GM12878 (cell line): ENCODE results near the gene COL19A1. TPM values are rescaled to one million over a fixed set of nuclear protein-coding genes. Genes with fewer than 3 reads are reported as not detected.

ENCODE experiments used
- ATAC-seq: fragments of 200-7000 bp; cut with Tn5 transposase; 3 replicates; pipeline ENCODE4 v1.9.1; 2020; ENCODE audit warnings: mild to moderate bottlenecking, moderate library complexity
- BruUV-seq: library from RNA; stranded (reverse); fragments of 400-500 nt; replicated peaks from 2 replicates; lab custom pipeline; 2021; lab: Mats Ljungman, UMichigan
- CTCF ChIA-PET: fragments of 300-600 bp; sonication (Branson Sonifier 250); formaldehyde crosslinking; extraction: SDS; loops from one replicate; lab custom pipeline; 2021; ENCODE audit warnings: inconsistent platforms; lab: Yijun Ruan, JAX
- POLR2A ChIA-PET: fragments of 350-600 bp; formaldehyde crosslinking; extraction: SDS; loops from one replicate; lab custom pipeline; 2021; ENCODE audit warnings: inconsistent platforms; lab: Charles Lee
- RAD21 ChIA-PET: fragments of 300-600 bp; sonication (Branson Sonifier 250); formaldehyde crosslinking; loops from one replicate; lab custom pipeline; 2023; ENCODE audit warnings: antibody characterized with exemption; ENCODE audit not compliant: unreplicated experiment; lab: Charles Lee
- SMC1A ChIA-PET: fragments of 300-600 bp; sonication (Branson Sonifier 250); formaldehyde crosslinking; loops from one replicate; lab custom pipeline; 2023; ENCODE audit not compliant: unreplicated experiment, uncharacterized antibody; lab: Charles Lee
- DNase-seq: peaks from one replicate; pipeline ENCODE4 v3.0.0-alpha.2; 2011; ENCODE audit warnings: low read depth, low spot score
- FAIRE-seq: peaks from 3 replicates; lab custom pipeline; 2011; peaks lifted over from hg19 to GRCh38; lab: Jason Lieb, UNC
- H2AFZ ChIP-seq: 2 replicates; pipeline ENCODE4 v1.6.0; 2011; ENCODE audit warnings: low read depth, low read length, control low read depth; ENCODE audit not compliant: control insufficient read depth
- H3K27ac ChIP-seq: 2 replicates; pipeline ENCODE4 v1.5.1; 2011; ENCODE audit warnings: control low read depth; ENCODE audit not compliant: control insufficient read depth, insufficient read depth
- H3K27me3 ChIP-seq, 2 experiments: replicated peaks in 1 of 2; 2 replicates each; pipeline versions ENCODE4 v1.6.0 to v1.6.1; 2011; ENCODE audit warnings: low read length in 1 of 2; ENCODE audit not compliant: control insufficient read depth in 2 of 2, insufficient read depth in 2 of 2
- H3K36me3 ChIP-seq, 2 experiments: 2 replicates each; pipeline ENCODE4 v1.5.1; 2011; ENCODE audit warnings: low read length in 1 of 2; ENCODE audit not compliant: control insufficient read depth in 2 of 2, insufficient read depth in 2 of 2
- H3K4me1 ChIP-seq: 2 replicates; pipeline ENCODE4 v1.6.1; 2011; ENCODE audit warnings: mild to moderate bottlenecking, low read length, moderate library complexity, mixed read lengths; ENCODE audit not compliant: control insufficient read depth, insufficient read depth
- H3K4me2 ChIP-seq: 2 replicates; pipeline ENCODE4 v1.6.0; 2011; ENCODE audit warnings: control low read depth; ENCODE audit not compliant: control insufficient read depth, insufficient read depth
- H3K4me3 ChIP-seq: fragments of 200-600 bp; sonication (generic); 2 replicates; pipeline ENCODE4 v1.5.1; 2016
- H3K79me2 ChIP-seq: 2 replicates; pipeline ENCODE4 v1.6.0; 2011; ENCODE audit warnings: low read length; ENCODE audit not compliant: control insufficient read depth, insufficient read depth
- H3K9ac ChIP-seq: 2 replicates; pipeline ENCODE4 v1.8.0; 2011; ENCODE audit warnings: low read length, control low read depth, mixed read lengths; ENCODE audit not compliant: control insufficient read depth, insufficient read depth
- H3K9me3 ChIP-seq: replicated peaks from 3 replicates; pipeline ENCODE4 v1.5.1; 2011; ENCODE audit warnings: mild to moderate bottlenecking, low read length; ENCODE audit not compliant: control insufficient read depth, insufficient read depth
- H4K20me1 ChIP-seq: 2 replicates; pipeline ENCODE4 v1.6.0; 2011; ENCODE audit not compliant: control insufficient read depth, insufficient read depth
- JUNB ChIP-seq: IDR thresholded peaks from 2 replicates; pipeline ENCODE4 v1.6.1; 2016; ENCODE audit warnings: antibody characterized with exemption, mild to moderate bottlenecking
- JUND ChIP-seq: IDR thresholded peaks from 2 replicates; pipeline ENCODE4 v1.6.1; 2012; ENCODE audit warnings: low read depth, mild to moderate bottlenecking, low read length, improper control_type of control experiment, moderate library complexity
- RAD21 ChIP-seq: IDR thresholded peaks from 2 replicates; pipeline ENCODE4 v1.6.1; 2011; ENCODE audit warnings: mild to moderate bottlenecking, low read depth, low read length, moderate library complexity; ENCODE audit not compliant: insufficient read depth
- RB1 ChIP-seq: fragments of 450-650 bp; formaldehyde crosslinking; IDR thresholded peaks from 2 replicates; pipeline ENCODE4 v1.6.1; 2017; ENCODE audit warnings: mild to moderate bottlenecking, borderline replicate concordance
- SIN3A ChIP-seq: IDR thresholded peaks from 2 replicates; pipeline ENCODE4 v1.6.1; 2012; ENCODE audit warnings: low read depth, low read length, improper control_type of control experiment
- TBL1XR1 ChIP-seq: IDR thresholded peaks from 2 replicates; pipeline ENCODE4 v1.6.1; 2012; ENCODE audit warnings: low read depth, low read length, improper control_type of control experiment
- USF2 ChIP-seq: IDR thresholded peaks from 2 replicates; pipeline ENCODE4 v1.6.1; 2011; ENCODE audit warnings: low read depth, low read length, improper control_type of control experiment, borderline replicate concordance
- ZNF622 ChIP-seq: fragments of 450-650 bp; IDR thresholded peaks from 2 replicates; pipeline ENCODE4 v1.6.1; 2017; ENCODE audit warnings: mild to moderate bottlenecking, inconsistent platforms
- WGBS: methylation state at CpG from one replicate; pipeline ENCODE4 v1.1.6; 2016; ENCODE audit warnings: low lambda C conversion rate; ENCODE audit not compliant: insufficient replicate concordance, insufficient coverage; ENCODE audit errors: missing lambda C conversion rate; 5-methylcytosine and 5-hydroxymethylcytosine counted together
- in situ Hi-C: fragments of 300-500 bp; cut with MboI; formaldehyde crosslinking; loops from 9 replicates; pipeline ENCODE4 v1.14.3; 2018; ENCODE audit warnings: mixed read lengths
- intact Hi-C: fragments of 100-400 bp; cut with micrococcal nuclease; formaldehyde crosslinking; loops from one replicate; pipeline ENCODE4 v1.14.2; 2022; ENCODE audit not compliant: unreplicated experiment
- polyA plus RNA-seq, 11 experiments: library from polyadenylated mRNA; depleted of rRNA in 4 of 11; unstranded in 6 of 11; stranded (reverse) in 5 of 11; fragments of >200 nt; fragmentation: Nextera tagmentation in 4 of 11; fragmentation: Illumina TruSeq in 1 of 11; extraction: Ambion mirVana in 4 of 11; extraction: Trizol in 1 of 11; gene quantifications; 1 replicate in 1 of 11; 2 replicates in 10 of 11; pipeline versions ENCODE4 v1.2.1 to v1.2.3, GENCODE V29; 2011 to 2016; ENCODE audit warnings: inconsistent platforms in 2 of 11, missing spikeins in 2 of 11, low read depth in 1 of 11
- total RNA-seq, 4 experiments: library from RNA; depleted of rRNA in 3 of 4; stranded (reverse); fragments of >200 nt in 3 of 4; fragmentation: Illumina TruSeq in 1 of 4; extraction: Trizol in 1 of 4; gene quantifications; 2 replicates each; pipeline versions ENCODE4 v1.2.1 to v1.2.3, GENCODE V29; 2013 to 2021

The COL19A1 gene
- total and polyA plus RNA-seq, 10 of the 15 experiments (the other 5 are each of a cell fraction or from before 2014, with no cell fraction given): 1.1 to 13.5 (median 4.1) TPM

- TF ChIP-seq JUNB: no peak
- TF ChIP-seq, all 136 proteins: peak for 0
Measured at GRCh38 chr6:70062010-70062409, 195.7 kb downstream of the COL19A1 start (continued).

DNA sequence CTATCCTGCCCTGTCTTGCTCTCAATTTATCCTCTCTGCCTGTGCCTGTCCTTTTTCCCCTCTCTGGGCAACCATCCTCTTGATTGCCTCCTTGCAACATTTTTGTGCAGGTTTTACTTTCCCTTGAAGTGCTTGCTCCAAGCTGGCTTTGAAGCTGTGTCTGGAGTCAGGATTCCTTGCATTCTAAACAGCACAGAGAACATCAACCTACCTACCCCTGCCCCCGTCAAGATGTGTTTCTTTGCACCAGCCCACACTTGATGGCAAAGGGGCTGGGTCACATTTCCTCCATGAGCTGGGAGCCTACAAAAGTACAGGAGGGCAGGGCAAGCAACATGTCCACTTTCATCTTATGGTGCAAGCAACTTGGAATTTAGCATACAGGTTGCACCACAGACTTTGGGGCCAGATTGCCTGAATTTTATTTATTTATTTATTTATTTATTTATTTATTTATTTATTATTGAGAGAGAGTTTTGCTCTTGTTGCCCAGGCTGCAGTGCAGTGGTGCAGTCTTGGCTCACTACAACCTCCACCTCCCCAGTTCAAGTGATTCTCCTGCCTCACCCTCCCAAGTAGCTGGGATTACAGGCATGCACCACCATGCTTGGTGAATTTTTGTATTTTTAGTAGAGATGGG is 206.3 kb downstream of the COL19A1 start:
- TF ChIP-seq RAD21 (no peak), SIN3A (no peak), TBL1XR1 (no peak), JUND (no peak), USF2 (no peak), ZNF622 (no peak), RB1 (no peak)
- DNase-seq (no peak), ATAC-seq (no peak), FAIRE-seq (no peak)
- 100% methylated on average over 1 of the region's 1 CpG for WGBS
- RAD21 ChIA-PET: no interaction called here
- no peaks in the 10 kb centered on the region for H3K79me2 ChIP-seq
- H3K27ac ChIP-seq: no peak overlapping the region
- no TSS peak for BruUV-seq
- H3K36me3 ChIP-seq: no peaks in the 10 kb centered on the region
- H4K20me1 ChIP-seq: no peaks in the 10 kb centered on the region
- intact Hi-C loops (no loop called here), in situ Hi-C loops (no loop called here)
- no peak overlapping the region for H3K4me2 ChIP-seq
- no peak overlapping the region for H2AFZ ChIP-seq
- H3K27me3 ChIP-seq: no peaks in the 10 kb centered on the region
- SMC1A ChIA-PET: interaction anchor here (1.7 kb wide), 1 partner anchor 12 kb away, joined by 4 read pairs; no protein-coding TSS in a partner anchor
- CTCF ChIA-PET: no interaction called here
- POLR2A ChIA-PET: interaction anchor here (0.5 kb wide), 1 partner anchor 345 kb away, joined by 3 read pairs; no protein-coding TSS in a partner anchor
- no peaks in the 10 kb centered on the region for H3K4me1 ChIP-seq
- H3K9ac ChIP-seq: no peak overlapping the region
- H3K4me3 ChIP-seq: no peak overlapping the region
- no peaks in the 10 kb centered on the region for H3K9me3 ChIP-seq
